IMR-90 (cell line): Measurements from ENCODE around the gene NCKIPSD. TPM values are rescaled to one million over a fixed set of nuclear protein-coding genes. Genes with fewer than 3 reads are reported as not detected.

Experiments
- CEBPB ChIP-seq: IDR thresholded peaks from 2 replicates; pipeline ENCODE4 v1.6.1; 2012; ENCODE audit warnings: low read depth, low read length, improper control_type of control experiment
- RFX5 ChIP-seq: IDR thresholded peaks from 2 replicates; pipeline ENCODE4 v1.8.0; 2012; ENCODE audit warnings: low read depth, mild to moderate bottlenecking, low read length, moderate library complexity
- SMC3 ChIP-seq: fragments of 150-350 bp; IDR thresholded peaks from 2 replicates; pipeline ENCODE4 v1.6.1; 2016; ENCODE audit warnings: low read depth, mild to moderate bottlenecking, antibody characterized with exemption, low read length, moderate library complexity
- polyA plus RNA-seq, 3 experiments: library from polyadenylated mRNA; depleted of rRNA; stranded (reverse); fragments of >200 nt; gene quantifications; 2 replicates each; pipeline ENCODE4 v1.2.3, GENCODE V29; 2012; ENCODE audit warnings: low replicate concordance in 1 of 3
- total RNA-seq: library from RNA; depleted of rRNA; stranded (reverse); fragments of >200 nt; gene quantifications from 2 replicates; pipeline ENCODE4 v1.2.3, GENCODE V29; 2012
- TF ChIP-seq, protein P1 (sequence below): conservative IDR thresholded peaks from 2 replicates; pipeline ENCODE4 v1.5.1; 2012; ENCODE audit warnings: mild to moderate bottlenecking, low read depth, low read length, improper control_type of control experiment

The NCKIPSD gene
- total and polyA plus RNA-seq, 2 of the 4 experiments (the other 2 are of a cell fraction), result 21.0 to 38.3 TPM

DNA sequence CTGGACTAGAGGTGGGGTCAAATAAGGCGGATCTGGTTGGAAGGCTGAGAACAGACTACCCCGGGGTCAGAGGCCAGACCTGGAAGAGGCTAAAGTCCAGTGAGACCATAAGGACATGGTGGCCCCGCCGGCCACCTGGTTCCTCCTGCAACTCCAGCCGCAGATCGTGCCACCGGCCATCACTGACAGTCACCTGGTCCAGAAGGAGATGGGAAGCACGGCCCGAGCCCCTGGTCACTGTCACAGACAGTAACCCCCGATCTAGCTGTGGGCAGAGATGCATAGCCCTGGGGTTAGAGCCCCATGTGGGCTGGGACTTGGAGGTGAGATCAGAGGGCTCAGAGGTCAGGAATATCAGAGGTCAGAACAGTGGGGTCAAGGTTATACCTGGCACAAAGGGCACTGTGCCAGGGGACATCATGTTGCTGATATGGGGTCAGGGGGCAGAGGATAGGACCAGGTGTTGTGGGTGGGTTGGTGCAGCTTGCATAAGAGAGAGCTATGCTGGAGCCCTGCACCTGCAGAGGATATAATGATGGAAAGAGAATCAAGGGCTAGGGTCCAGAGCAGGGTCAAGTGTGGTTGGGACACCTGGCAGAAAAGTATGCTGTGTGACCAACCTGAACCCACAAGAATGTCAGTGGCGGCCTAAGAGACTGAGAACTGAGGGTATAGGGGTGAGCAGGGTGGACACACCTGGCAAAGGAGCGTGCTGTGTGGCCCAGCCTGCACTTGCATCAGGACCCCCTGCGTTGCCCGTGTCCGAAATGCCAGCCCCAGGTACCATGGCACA is 32.6 kb downstream of the NCKIPSD start (continued):
- TF ChIP-seq, protein P1, sequence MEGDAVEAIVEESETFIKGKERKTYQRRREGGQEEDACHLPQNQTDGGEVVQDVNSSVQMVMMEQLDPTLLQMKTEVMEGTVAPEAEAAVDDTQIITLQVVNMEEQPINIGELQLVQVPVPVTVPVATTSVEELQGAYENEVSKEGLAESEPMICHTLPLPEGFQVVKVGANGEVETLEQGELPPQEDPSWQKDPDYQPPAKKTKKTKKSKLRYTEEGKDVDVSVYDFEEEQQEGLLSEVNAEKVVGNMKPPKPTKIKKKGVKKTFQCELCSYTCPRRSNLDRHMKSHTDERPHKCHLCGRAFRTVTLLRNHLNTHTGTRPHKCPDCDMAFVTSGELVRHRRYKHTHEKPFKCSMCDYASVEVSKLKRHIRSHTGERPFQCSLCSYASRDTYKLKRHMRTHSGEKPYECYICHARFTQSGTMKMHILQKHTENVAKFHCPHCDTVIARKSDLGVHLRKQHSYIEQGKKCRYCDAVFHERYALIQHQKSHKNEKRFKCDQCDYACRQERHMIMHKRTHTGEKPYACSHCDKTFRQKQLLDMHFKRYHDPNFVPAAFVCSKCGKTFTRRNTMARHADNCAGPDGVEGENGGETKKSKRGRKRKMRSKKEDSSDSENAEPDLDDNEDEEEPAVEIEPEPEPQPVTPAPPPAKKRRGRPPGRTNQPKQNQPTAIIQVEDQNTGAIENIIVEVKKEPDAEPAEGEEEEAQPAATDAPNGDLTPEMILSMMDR, result no peak
- TF ChIP-seq SMC3, result no peak
- TF ChIP-seq RFX5, result no peak
- no peak for TF ChIP-seq CEBPB
